Measurements from ENCODE around the gene SPTLC2. TPM values are rescaled to one million over a fixed set of nuclear protein-coding genes. Genes with fewer than 3 reads are reported as not detected.

SPTLC2 gene
- total and polyA plus RNA-seq, 2 of the 13 experiments (the other 11 are each of a cell fraction or from before 2014, with no cell fraction given) = 17.4 to 17.5 TPM

DNA sequence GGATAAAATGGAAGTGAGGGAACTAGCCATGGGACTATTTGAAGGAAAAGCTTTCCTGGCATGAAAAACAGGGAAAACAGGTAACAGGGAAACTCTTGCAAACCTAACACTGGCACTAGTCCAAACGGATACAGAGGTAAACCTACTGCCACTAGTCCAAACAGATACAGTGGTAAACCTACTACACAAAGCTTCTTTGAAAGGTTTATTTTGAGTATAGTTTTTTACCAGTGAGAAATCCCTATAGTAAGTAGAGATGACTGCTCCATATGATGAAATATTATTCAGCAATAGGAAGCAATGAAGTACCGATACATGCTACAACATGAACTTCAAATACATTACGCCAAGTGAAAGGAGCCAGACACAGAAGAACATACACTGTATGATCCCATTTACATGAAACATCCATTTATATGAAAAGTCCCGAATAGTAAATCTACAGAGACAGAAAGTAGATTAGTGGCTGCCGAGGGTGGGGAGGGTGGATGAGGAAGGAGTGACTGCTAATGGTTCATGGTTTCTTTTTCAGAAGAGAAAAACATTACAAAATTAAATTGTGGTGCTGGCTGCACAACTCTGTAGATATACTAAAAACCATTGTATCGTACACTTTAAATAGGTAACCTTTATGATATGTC, 25.5 kb downstream of the SPTLC2 start:
- H2AFZ ChIP-seq (ENCODE audit: low read length) = no peak overlapping the region
- no peaks in the 10 kb centered on the region for H3K9me3 ChIP-seq (ENCODE audit: low read length)
- peaks cover 5 to 11% of the 10 kb centered on the region in 2 experiments for H3K36me3 ChIP-seq (replicated peaks in 1 of 2; ENCODE audit: control insufficient read depth in 1 of 2, insufficient read depth in 2 of 2, low read length in 2 of 2)
- H3K79me2 ChIP-seq (ENCODE audit: insufficient read depth, low read length) = peaks cover 3% of the 10 kb centered on the region
- FAIRE-seq = no peak
- peaks cover 17% of the 10 kb centered on the region for H3K4me1 ChIP-seq (ENCODE audit: insufficient read depth, low read length)
- POLR2A ChIA-PET = no interaction called here
- no peak overlapping the region for H3K9ac ChIP-seq (ENCODE audit: insufficient read depth, low read depth, low read length)
- DNase-seq (ENCODE audit: low spot score) = no peak
- BruUV-seq (replicated peaks) = no TSS peak
- no peak overlapping the region for H3K4me3 ChIP-seq (replicated peaks in 1 of 3; ENCODE audit: insufficient read depth in 1 of 3, low read depth in 2 of 3, low read length in 3 of 3)
- ATAC-seq = no peak
- in situ Hi-C loops (cut with HindIII; ENCODE audit: extremely low pct_ligation_motif_present, low pct_unique_long_range_greater_than_20kb) (no loop called here), intact Hi-C loops (cut with micrococcal nuclease; ENCODE audit: unreplicated experiment) (no loop called here)
- WGBS (ENCODE audit: low lambda C conversion rate) = 90% methylated on average over 6 of the region's 6 CpGs
- no peak for TF ChIP-seq POLR2G (IDR thresholded peaks at IDR 0.05; ENCODE audit: low read depth, low read length)
- no peak for TF ChIP-seq U2AF1 (optimal IDR thresholded peaks at IDR 0.05; ENCODE audit: low read depth, low read length)
- TF ChIP-seq KDM5B (CRISPR knock-in tag; IDR thresholded peaks at IDR 0.05; ENCODE audit: borderline replicate concordance) = no peak
- no peak for TF ChIP-seq ZSCAN5A (CRISPR knock-in tag; IDR thresholded peaks at IDR 0.05; ENCODE audit: borderline replicate concordance)
- TF ChIP-seq ZNF761 (CRISPR knock-in tag; conservative IDR thresholded peaks at IDR 0.05) = no peak
- TF ChIP-seq ARNTL (CRISPR knock-in tag; IDR thresholded peaks at IDR 0.05) = no peak
- TF ChIP-seq ZNF660 (CRISPR knock-in tag; IDR thresholded peaks at IDR 0.05; ENCODE audit: borderline replicate concordance, low read depth) = no peak
- no peak for TF ChIP-seq NAIF1 (CRISPR knock-in tag; IDR thresholded peaks at IDR 0.05; ENCODE audit: borderline replicate concordance)
- TF ChIP-seq, protein P1, sequence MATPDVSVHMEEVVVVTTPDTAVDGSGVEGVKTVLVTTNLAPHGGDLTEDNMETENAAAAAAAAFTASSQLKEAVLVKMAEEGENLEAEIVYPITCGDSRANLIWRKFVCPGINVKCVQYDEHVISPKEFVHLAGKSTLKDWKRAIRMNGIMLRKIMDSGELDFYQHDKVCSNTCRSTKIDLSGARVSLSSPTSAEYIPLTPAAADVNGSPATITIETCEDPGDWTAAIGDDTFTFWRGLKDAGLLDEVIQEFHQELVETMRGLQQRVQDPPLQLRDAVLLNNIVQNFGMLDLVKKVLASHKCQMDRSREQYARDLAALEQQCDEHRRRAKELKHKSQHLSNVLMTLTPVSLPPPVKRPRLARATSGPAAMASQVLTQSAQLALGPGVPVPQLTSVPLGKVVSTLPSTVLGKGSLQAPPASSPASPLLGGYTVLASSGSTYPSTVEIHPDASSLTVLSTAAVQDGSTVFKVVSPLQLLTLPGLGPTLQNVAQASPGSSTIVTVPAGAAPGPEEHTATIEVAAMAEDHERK (CRISPR knock-in tag; IDR thresholded peaks at IDR 0.05; ENCODE audit: low read depth) = no peak
- TF ChIP-seq, protein P2, sequence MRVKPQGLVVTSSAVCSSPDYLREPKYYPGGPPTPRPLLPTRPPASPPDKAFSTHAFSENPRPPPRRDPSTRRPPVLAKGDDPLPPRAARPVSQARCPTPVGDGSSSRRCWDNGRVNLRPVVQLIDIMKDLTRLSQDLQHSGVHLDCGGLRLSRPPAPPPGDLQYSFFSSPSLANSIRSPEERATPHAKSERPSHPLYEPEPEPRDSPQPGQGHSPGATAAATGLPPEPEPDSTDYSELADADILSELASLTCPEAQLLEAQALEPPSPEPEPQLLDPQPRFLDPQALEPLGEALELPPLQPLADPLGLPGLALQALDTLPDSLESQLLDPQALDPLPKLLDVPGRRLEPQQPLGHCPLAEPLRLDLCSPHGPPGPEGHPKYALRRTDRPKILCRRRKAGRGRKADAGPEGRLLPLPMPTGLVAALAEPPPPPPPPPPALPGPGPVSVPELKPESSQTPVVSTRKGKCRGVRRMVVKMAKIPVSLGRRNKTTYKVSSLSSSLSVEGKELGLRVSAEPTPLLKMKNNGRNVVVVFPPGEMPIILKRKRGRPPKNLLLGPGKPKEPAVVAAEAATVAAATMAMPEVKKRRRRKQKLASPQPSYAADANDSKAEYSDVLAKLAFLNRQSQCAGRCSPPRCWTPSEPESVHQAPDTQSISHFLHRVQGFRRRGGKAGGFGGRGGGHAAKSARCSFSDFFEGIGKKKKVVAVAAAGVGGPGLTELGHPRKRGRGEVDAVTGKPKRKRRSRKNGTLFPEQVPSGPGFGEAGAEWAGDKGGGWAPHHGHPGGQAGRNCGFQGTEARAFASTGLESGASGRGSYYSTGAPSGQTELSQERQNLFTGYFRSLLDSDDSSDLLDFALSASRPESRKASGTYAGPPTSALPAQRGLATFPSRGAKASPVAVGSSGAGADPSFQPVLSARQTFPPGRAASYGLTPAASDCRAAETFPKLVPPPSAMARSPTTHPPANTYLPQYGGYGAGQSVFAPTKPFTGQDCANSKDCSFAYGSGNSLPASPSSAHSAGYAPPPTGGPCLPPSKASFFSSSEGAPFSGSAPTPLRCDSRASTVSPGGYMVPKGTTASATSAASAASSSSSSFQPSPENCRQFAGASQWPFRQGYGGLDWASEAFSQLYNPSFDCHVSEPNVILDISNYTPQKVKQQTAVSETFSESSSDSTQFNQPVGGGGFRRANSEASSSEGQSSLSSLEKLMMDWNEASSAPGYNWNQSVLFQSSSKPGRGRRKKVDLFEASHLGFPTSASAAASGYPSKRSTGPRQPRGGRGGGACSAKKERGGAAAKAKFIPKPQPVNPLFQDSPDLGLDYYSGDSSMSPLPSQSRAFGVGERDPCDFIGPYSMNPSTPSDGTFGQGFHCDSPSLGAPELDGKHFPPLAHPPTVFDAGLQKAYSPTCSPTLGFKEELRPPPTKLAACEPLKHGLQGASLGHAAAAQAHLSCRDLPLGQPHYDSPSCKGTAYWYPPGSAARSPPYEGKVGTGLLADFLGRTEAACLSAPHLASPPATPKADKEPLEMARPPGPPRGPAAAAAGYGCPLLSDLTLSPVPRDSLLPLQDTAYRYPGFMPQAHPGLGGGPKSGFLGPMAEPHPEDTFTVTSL (CRISPR knock-in tag; IDR thresholded peaks at IDR 0.05; ENCODE audit: borderline replicate concordance) = no peak
- TF ChIP-seq ZNF570 (CRISPR knock-in tag; IDR thresholded peaks at IDR 0.05; ENCODE audit: borderline replicate concordance) = no peak
- no peak for TF ChIP-seq MTA1 (CRISPR knock-in tag; IDR thresholded peaks at IDR 0.05; ENCODE audit: borderline replicate concordance)
- no peak for TF ChIP-seq HNRNPLL (IDR thresholded peaks at IDR 0.05; ENCODE audit: low read depth, low read length, poor library complexity, severe bottlenecking)
- H3K27ac ChIP-seq (ENCODE audit: extremely low read length, insufficient read depth, low read length) = no peak overlapping the region
- H3K4me2 ChIP-seq (ENCODE audit: low read depth, low read length) = no peak overlapping the region
- H3K27me3 ChIP-seq (ENCODE audit: control insufficient read depth in 1 of 2, insufficient read depth in 2 of 2, low read length in 2 of 2) = no peaks in the 10 kb centered on the region
- H4K20me1 ChIP-seq (ENCODE audit: insufficient read depth, low read length) = no peaks in the 10 kb centered on the region
- CTCF ChIA-PET (ENCODE audit: low intra/inter-chr PET ratio, low total read pairs) = no interaction called here
